Dermis blood vessel endothelial cell (primary cell): ENCODE data around the gene RBMY1E. TPM values are rescaled to one million over a fixed set of nuclear protein-coding genes. Genes with fewer than 3 reads are reported as not detected.
"Not testable (repeated sequence)": the region's sequence is repeated elsewhere in the genome, so short reads cannot be mapped to it uniquely, and the experiment has no call there.

ENCODE experiments used
- DNase-seq: peaks from one replicate; pipeline ENCODE4 v3.0.0; 2010
- total RNA-seq: library from RNA; depleted of rRNA; stranded (reverse); fragments of >200 nt; gene quantifications from 2 replicates; pipeline ENCODE4 v1.2.3, GENCODE V29; 2014

The RBMY1E gene
- not detected in 2 replicates for total RNA-seq

DNA sequence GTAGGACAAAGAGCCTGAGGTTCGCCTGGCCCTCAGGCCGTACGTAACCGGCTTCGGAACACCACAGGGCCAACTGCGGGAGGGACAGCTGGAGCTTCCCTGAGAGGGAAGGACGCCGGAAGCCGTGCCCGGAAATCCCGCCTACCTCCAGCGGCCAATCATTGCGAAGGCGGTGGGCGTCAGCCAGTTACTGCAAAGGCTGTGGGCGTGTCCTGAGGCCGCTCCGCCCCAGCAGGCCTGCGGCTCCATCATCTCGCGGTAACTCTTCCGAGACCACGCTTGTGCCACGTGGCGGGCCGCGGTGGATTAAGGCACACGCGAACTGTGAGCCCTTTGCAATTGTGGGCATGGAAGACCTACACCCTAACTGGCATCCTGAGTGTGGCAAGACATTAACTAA is at the start of gene RBMY1E:
Gene RBMY1E, minus strand, starts transcription at position 101 of the 400 bp plus-strand sequence. CDS start 1,978 bp downstream, outside the sequence.
- DNase-seq, result not testable (repeated sequence)

DNA sequence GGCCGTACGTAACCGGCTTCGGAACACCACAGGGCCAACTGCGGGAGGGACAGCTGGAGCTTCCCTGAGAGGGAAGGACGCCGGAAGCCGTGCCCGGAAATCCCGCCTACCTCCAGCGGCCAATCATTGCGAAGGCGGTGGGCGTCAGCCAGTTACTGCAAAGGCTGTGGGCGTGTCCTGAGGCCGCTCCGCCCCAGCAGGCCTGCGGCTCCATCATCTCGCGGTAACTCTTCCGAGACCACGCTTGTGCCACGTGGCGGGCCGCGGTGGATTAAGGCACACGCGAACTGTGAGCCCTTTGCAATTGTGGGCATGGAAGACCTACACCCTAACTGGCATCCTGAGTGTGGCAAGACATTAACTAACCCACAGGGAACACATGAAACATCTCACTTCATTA is 23.4 kb downstream of the RBMY1E start, which contains the start of gene RBMY1D:
Gene RBMY1D, minus strand, starts transcription at position 101 of the 400 bp plus-strand sequence. CDS start 2,013 bp downstream, outside the sequence.
- not testable (repeated sequence) for DNase-seq

DNA sequence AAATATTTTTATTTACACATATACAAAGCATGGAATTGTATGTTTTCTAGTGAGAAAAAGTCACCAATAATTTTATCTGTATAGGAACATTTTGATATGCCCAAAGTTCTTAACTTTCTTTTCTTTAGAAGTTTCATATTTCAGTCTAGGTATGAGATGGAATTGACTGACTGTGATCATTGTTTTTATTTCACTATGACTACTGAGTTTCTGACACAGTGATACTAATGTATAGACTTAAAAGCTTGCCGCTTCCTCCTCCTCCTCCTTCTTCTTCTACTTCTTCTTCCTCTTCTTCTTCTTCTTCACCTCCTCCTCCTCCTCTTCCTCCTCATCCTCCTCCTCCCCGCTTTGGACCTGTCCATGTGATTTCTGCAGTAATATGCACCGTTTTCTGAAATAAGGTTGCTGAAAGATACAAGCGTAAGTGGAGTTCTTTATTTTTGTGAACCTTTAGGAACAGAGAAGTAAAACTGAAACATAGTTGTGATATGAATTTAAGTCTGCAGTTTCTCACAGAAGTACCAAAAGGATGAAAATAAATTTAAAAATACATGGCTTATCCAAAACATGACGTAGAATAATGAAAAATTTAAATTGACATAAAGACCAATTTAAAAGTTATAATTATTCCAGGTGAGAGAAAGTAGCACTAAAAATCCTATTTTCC is 48.3 kb downstream of the RBMY1E start:
- not testable (repeated sequence) for DNase-seq

Other genes starting within 250 kb of the RBMY1E start
- gene RBMY1D, start 23.5 kb downstream of the RBMY1E start, total RNA-seq, result not detected in 2 replicates